DND-41 (cell line): Measurements from ENCODE around the gene TBL1XR1.
"Not testable (repeated sequence)": the region's sequence is repeated elsewhere in the genome, so short reads cannot be mapped to it uniquely, and the experiment has no call there.

ENCODE experiments used
- ATAC-seq: fragments of 200-7000 bp; cut with Tn5 transposase; 3 replicates; pipeline ENCODE4 v1.9.1; 2021; ENCODE audit warnings: low read depth; ENCODE audit not compliant: insufficient read depth
- DNase-seq: peaks from one replicate; pipeline ENCODE4 v3.0.0-alpha.2; 2020
- H2AFZ ChIP-seq: 2 replicates; pipeline ENCODE4 v1.6.0; 2012; ENCODE audit warnings: low read depth, low read length
- H3K27ac ChIP-seq: 2 replicates; pipeline ENCODE4 v1.5.1; 2012; ENCODE audit warnings: low read length, inconsistent platforms
- H3K27me3 ChIP-seq: fragments of 200-600 bp; sonication (generic); 2 replicates; pipeline ENCODE4 v1.6.0; 2012; ENCODE audit warnings: low read length, mild to moderate bottlenecking, inconsistent platforms; ENCODE audit not compliant: insufficient read depth, poor library complexity
- H3K36me3 ChIP-seq: 2 replicates; pipeline ENCODE4 v1.5.1; 2012; ENCODE audit warnings: low read length, inconsistent platforms; ENCODE audit not compliant: insufficient read depth
- H3K4me1 ChIP-seq: 2 replicates; pipeline ENCODE4 v1.5.1; 2012; ENCODE audit warnings: mild to moderate bottlenecking, low read length; ENCODE audit not compliant: insufficient read depth
- H3K4me2 ChIP-seq: 2 replicates; pipeline ENCODE4 v1.6.0; 2012; ENCODE audit warnings: mild to moderate bottlenecking, moderate library complexity, low read length, inconsistent platforms; ENCODE audit not compliant: insufficient read depth
- H3K4me3 ChIP-seq, 2 experiments: fragments of 200-600 bp in 1 of 2; shearing (Covaris generic) in 1 of 2; 2 replicates each; pipeline ENCODE4 v1.5.1; 2012 to 2016; ENCODE audit warnings: inconsistent platforms in 2 of 2, low read length in 2 of 2, mild to moderate bottlenecking in 2 of 2, low read depth in 1 of 2, moderate library complexity in 1 of 2
- H3K79me2 ChIP-seq: 2 replicates; pipeline ENCODE4 v1.6.0; 2012; ENCODE audit warnings: low read length, inconsistent platforms; ENCODE audit not compliant: insufficient read depth
- H3K9ac ChIP-seq: 2 replicates; pipeline ENCODE4 v1.6.0; 2012; ENCODE audit warnings: low read depth, mild to moderate bottlenecking, inconsistent platforms, low read length, moderate library complexity
- H3K9me3 ChIP-seq: 2 replicates; pipeline ENCODE4 v1.5.1; 2012; ENCODE audit warnings: low read length, moderate library complexity, mild to moderate bottlenecking, inconsistent platforms; ENCODE audit not compliant: insufficient read depth, severe bottlenecking
- H4K20me1 ChIP-seq: 2 replicates; pipeline ENCODE4 v1.6.0; 2012; ENCODE audit warnings: low read length; ENCODE audit not compliant: insufficient read depth
- EZH2 ChIP-seq: IDR thresholded peaks from 3 replicates; pipeline ENCODE4 v1.6.1; 2012; ENCODE audit warnings: borderline replicate concordance, low read depth, mild to moderate bottlenecking, moderate library complexity, low read length, inconsistent platforms; ENCODE audit not compliant: severe bottlenecking
- TF ChIP-seq, protein P1 (sequence below): IDR thresholded peaks from 2 replicates; pipeline ENCODE4 v1.5.1; 2012; ENCODE audit warnings: borderline replicate concordance, low read length, moderate library complexity, mild to moderate bottlenecking; ENCODE audit not compliant: poor library complexity, severe bottlenecking; ENCODE audit errors: extremely low read depth

TBL1XR1 gene

DNA sequence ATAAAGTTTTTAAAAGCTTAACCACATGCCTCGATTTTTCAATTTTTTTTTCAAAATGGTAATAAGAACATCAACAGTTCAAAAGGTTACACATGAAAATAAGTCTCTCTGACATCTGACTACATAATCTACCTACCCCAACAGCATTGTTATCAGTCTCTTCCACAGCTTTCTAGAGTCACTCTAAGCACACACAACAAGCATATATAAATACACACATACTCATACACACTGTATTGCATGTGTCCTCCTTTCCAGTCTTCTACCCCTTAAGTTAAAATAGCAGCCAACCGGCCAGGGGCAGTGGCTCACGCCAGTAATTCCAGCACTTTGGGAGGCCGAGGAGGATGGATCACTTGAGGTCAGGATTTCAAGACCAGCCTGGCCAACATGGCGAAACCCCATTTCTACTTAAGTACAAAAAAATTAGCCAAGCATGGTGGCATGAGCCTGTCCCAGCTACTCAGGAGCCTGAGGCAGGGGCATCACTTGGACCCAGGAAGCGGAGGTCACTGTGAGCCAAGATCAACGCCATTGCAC, 12.2 kb downstream of the TBL1XR1 start:
- H3K79me2 ChIP-seq = peaks cover 100% of the 10 kb centered on the region
- H3K9ac ChIP-seq = no peak overlapping the region
- H4K20me1 ChIP-seq = peaks cover 74% of the 10 kb centered on the region
- no peaks in the 10 kb centered on the region for H3K4me1 ChIP-seq
- no peak overlapping the region for H3K4me2 ChIP-seq
- no peak overlapping the region for H3K4me3 ChIP-seq
- H3K27me3 ChIP-seq = no peaks in the 10 kb centered on the region
- H3K27ac ChIP-seq = no peak overlapping the region
- TF ChIP-seq, protein P1, sequence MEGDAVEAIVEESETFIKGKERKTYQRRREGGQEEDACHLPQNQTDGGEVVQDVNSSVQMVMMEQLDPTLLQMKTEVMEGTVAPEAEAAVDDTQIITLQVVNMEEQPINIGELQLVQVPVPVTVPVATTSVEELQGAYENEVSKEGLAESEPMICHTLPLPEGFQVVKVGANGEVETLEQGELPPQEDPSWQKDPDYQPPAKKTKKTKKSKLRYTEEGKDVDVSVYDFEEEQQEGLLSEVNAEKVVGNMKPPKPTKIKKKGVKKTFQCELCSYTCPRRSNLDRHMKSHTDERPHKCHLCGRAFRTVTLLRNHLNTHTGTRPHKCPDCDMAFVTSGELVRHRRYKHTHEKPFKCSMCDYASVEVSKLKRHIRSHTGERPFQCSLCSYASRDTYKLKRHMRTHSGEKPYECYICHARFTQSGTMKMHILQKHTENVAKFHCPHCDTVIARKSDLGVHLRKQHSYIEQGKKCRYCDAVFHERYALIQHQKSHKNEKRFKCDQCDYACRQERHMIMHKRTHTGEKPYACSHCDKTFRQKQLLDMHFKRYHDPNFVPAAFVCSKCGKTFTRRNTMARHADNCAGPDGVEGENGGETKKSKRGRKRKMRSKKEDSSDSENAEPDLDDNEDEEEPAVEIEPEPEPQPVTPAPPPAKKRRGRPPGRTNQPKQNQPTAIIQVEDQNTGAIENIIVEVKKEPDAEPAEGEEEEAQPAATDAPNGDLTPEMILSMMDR = no peak
- TF ChIP-seq EZH2 = no peak
- H3K36me3 ChIP-seq = 0 out of 2 replicates have a peak, but pooled peaks cover 4% of the 10 kb centered on the region
- H2AFZ ChIP-seq = no peak overlapping the region
- no peak for ATAC-seq
- no peak for DNase-seq
- no peaks in the 10 kb centered on the region for H3K9me3 ChIP-seq

DNA sequence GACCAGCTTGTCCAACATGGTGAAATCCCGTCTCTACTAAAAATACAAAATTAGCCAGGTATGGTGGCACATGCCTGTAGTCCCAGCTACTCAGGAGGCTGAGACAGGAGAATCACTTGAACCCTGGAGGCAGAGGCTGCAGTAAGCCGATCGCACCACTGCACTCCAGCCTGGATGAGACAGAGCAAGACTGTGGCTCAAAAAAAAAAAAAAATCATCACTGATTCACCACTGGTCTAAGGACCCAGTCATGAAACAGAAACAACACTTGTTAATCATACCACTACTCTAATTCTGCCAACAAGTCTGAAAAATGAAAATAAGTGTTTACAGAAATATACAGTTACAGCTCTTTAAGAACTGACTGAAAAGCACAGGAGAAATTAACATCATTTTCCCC, 12.7 kb downstream of the TBL1XR1 start:
- not testable (repeated sequence) for H3K9me3 ChIP-seq, H3K4me1 ChIP-seq, H3K27me3 ChIP-seq, ATAC-seq, H2AFZ ChIP-seq, H3K4me3 ChIP-seq, H3K27ac ChIP-seq, DNase-seq, H3K4me2 ChIP-seq, H3K9ac ChIP-seq, H3K36me3 ChIP-seq
- H4K20me1 ChIP-seq = peaks cover 75% of the 10 kb centered on the region
- H3K79me2 ChIP-seq = peaks cover 100% of the 10 kb centered on the region

DNA sequence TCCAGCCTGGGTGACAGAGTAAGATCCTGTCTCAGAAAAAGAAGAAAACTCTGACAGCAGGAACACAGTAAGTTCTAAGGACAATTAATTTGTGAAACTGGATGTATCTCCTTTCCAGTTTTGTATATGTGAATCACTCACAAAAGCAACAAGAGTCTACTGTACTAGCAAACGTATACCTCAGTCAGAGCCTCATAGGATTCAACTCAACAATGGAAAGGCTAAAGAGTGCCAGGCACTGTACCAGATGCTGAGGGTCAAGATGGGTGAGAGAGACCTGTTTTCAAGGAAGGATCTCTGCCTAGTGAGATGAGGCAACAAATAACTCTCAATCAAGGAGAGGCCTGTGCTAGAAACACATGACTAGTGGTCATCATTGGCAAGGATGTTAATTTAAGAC, 14.9 kb downstream of the TBL1XR1 start:
- Histone ChIP-seq H3K9me3 (no peaks in the 10 kb centered on the region), H3K27me3 (no peaks in the 10 kb centered on the region), H3K36me3 (0 out of 2 replicates have a peak, but pooled peaks cover 4% of the 10 kb centered on the region), H3K4me1 (no peaks in the 10 kb centered on the region), H2AFZ (no peak overlapping the region), H3K4me2 (no peak overlapping the region), H3K79me2 (peaks cover 100% of the 10 kb centered on the region), H3K27ac (0 out of 2 replicates have a peak overlapping the region, but pooled peaks have one; percentile 4), H3K4me3 (no peak overlapping the region), H3K9ac (no peak overlapping the region), H4K20me1 (peaks cover 90% of the 10 kb centered on the region)
- DNase-seq = no peak
- ATAC-seq = no peak
- no peak for TF ChIP-seq EZH2
- TF ChIP-seq, protein P1 = no peak

DNA sequence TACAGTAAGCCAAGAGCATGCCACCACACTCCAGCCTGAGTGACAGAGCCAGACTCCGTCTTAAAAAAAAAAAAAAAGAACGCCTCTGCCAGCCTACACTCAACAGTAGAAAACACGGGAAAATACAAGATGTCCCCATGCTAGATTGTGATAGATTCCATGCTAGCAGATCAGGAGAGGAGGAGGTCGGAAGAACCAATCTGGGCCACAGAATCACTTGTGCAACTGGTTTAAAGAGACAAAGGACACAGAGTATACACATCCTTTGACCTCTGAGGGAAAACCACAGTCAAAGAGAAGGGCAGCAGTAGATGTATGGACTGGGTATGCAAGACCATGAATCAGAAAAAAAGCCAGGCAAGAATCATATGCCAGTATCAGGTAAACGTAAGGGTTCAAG, 15.9 kb downstream of the TBL1XR1 start:
- no peak overlapping the region for H3K4me3 ChIP-seq
- H4K20me1 ChIP-seq = peaks cover 95% of the 10 kb centered on the region
- TF ChIP-seq, protein P1 = no peak
- no peak for TF ChIP-seq EZH2
- no peak overlapping the region; the same call in 1 of the 2 replicates for H3K27ac ChIP-seq
- no peak for ATAC-seq
- no peak overlapping the region for H2AFZ ChIP-seq
- peaks cover 100% of the 10 kb centered on the region for H3K79me2 ChIP-seq
- 0 out of 2 replicates have a peak, but pooled peaks cover 8% of the 10 kb centered on the region for H3K36me3 ChIP-seq
- H3K4me1 ChIP-seq = no peaks in the 10 kb centered on the region
- H3K4me2 ChIP-seq = no peak overlapping the region
- no peaks in the 10 kb centered on the region for H3K9me3 ChIP-seq
- no peaks in the 10 kb centered on the region for H3K27me3 ChIP-seq
- DNase-seq = no peak
- H3K9ac ChIP-seq = no peak overlapping the region
